Measurements from ENCODE around the gene RPLP1. TPM values are rescaled to one million over a fixed set of nuclear protein-coding genes. Genes with fewer than 3 reads are reported as not detected.

Gene RPLP1
- total RNA-seq, 1 experiment from 2014 or later, result 1,651 TPM

DNA sequence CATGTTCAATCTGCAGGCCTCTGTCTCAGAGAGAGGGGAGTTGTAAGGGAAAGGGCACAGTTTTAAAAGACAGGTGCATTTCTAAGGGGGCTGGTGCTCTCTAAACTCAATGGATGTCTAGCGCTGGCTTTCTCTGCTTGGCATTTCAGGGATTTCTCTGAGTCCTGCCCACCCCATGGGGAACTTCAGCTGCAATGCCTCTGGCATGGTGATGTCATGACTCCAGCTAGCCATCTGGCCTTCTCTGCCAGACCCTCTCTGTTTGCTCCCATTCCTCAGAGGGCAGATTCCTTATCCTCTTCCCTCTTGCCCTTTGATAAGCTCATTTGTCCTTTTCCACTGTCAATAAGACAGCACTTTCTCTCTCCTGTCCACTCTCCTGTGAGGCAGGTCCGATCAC lies 40.8 kb downstream of the RPLP1 start:
- H3K9me3 ChIP-seq (ENCODE audit: insufficient read depth, low read depth), result no peaks in the 10 kb centered on the region
- no TSS peak for BruUV-seq (replicated peaks)
- ChIA-PET POLR2A (ENCODE audit: unreplicated experiment) (interaction anchor here (0.7 kb wide), 1 partner anchor 700 kb away, joined by 6 read pairs; no protein-coding TSS in a partner anchor), CTCF (no interaction called here)
- H3K79me2 ChIP-seq (ENCODE audit: low read depth), result no peaks in the 10 kb centered on the region
- no peak overlapping the region for H2AFZ ChIP-seq
- no peak overlapping the region for H3K4me3 ChIP-seq
- H3K36me3 ChIP-seq (ENCODE audit: low read depth), result no peaks in the 10 kb centered on the region
- no peaks in the 10 kb centered on the region for H3K9me2 ChIP-seq (ENCODE audit: insufficient read depth)
- no peaks in the 10 kb centered on the region for H3F3A ChIP-seq (ENCODE audit: insufficient read depth, low read depth)
- H3K4me2 ChIP-seq, result no peak overlapping the region
- H3K27ac ChIP-seq, result no peak overlapping the region
- no peak for TF ChIP-seq EZH2 (IDR thresholded peaks at IDR 0.05; ENCODE audit: low read depth)
- TF ChIP-seq, protein P1, sequence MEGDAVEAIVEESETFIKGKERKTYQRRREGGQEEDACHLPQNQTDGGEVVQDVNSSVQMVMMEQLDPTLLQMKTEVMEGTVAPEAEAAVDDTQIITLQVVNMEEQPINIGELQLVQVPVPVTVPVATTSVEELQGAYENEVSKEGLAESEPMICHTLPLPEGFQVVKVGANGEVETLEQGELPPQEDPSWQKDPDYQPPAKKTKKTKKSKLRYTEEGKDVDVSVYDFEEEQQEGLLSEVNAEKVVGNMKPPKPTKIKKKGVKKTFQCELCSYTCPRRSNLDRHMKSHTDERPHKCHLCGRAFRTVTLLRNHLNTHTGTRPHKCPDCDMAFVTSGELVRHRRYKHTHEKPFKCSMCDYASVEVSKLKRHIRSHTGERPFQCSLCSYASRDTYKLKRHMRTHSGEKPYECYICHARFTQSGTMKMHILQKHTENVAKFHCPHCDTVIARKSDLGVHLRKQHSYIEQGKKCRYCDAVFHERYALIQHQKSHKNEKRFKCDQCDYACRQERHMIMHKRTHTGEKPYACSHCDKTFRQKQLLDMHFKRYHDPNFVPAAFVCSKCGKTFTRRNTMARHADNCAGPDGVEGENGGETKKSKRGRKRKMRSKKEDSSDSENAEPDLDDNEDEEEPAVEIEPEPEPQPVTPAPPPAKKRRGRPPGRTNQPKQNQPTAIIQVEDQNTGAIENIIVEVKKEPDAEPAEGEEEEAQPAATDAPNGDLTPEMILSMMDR (conservative IDR thresholded peaks at IDR 0.05), result no peak
- H3K27me3 ChIP-seq (ENCODE audit: insufficient read depth, low read depth), result no peaks in the 10 kb centered on the region
- no peak for DNase-seq
- H3K4me1 ChIP-seq (replicated peaks; ENCODE audit: insufficient read depth), result no peaks in the 10 kb centered on the region
- intact Hi-C loops (cut with micrococcal nuclease; ENCODE audit: unreplicated experiment), result no loop called here
- no peaks in the 10 kb centered on the region for H4K20me1 ChIP-seq (ENCODE audit: insufficient read depth)

DNA sequence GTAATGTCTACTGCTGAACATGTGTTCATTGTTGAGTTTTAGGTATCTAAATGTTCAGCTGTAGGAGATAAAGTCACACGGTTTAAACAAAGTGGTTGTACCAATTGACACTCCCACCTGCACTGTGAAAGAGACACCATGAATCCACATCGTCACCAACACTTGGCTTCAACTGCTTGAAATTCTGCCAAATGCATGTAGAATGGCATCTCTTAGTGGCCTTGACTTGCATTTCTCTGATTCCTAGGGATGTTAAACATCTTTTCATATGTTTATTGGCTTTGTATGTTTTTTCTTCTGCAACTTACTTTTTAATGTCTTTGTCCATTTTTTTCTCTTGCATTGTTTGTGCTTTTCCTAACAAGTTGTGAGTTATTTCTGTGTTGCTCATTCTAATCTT lies 43.4 kb downstream of the RPLP1 start:
- POLR2A ChIA-PET (ENCODE audit: unreplicated experiment), result no interaction called here
- TF ChIP-seq, protein P1 (conservative IDR thresholded peaks at IDR 0.05), result no peak
- no peak for TF ChIP-seq EZH2 (IDR thresholded peaks at IDR 0.05; ENCODE audit: low read depth)
- no peaks in the 10 kb centered on the region for H3K9me3 ChIP-seq (ENCODE audit: insufficient read depth, low read depth)
- H3K27ac ChIP-seq, result no peak overlapping the region
- H3K27me3 ChIP-seq (ENCODE audit: insufficient read depth, low read depth), result no peaks in the 10 kb centered on the region
- BruUV-seq (replicated peaks), result no TSS peak
- no peaks in the 10 kb centered on the region for H3K9me2 ChIP-seq (ENCODE audit: insufficient read depth)
- H3K4me3 ChIP-seq, result no peak overlapping the region
- CTCF ChIA-PET, result no interaction called here
- no peaks in the 10 kb centered on the region for H4K20me1 ChIP-seq (ENCODE audit: insufficient read depth)
- no peaks in the 10 kb centered on the region for H3K36me3 ChIP-seq (ENCODE audit: low read depth)
- H3K4me2 ChIP-seq, result no peak overlapping the region
- no peak overlapping the region for H2AFZ ChIP-seq
- intact Hi-C loops (cut with micrococcal nuclease; ENCODE audit: unreplicated experiment), result no loop called here
- H3F3A ChIP-seq (ENCODE audit: insufficient read depth, low read depth), result no peaks in the 10 kb centered on the region
- no peaks in the 10 kb centered on the region for H3K79me2 ChIP-seq (ENCODE audit: low read depth)
- no peak for DNase-seq
- no peaks in the 10 kb centered on the region for H3K4me1 ChIP-seq (replicated peaks; ENCODE audit: insufficient read depth)

DNA sequence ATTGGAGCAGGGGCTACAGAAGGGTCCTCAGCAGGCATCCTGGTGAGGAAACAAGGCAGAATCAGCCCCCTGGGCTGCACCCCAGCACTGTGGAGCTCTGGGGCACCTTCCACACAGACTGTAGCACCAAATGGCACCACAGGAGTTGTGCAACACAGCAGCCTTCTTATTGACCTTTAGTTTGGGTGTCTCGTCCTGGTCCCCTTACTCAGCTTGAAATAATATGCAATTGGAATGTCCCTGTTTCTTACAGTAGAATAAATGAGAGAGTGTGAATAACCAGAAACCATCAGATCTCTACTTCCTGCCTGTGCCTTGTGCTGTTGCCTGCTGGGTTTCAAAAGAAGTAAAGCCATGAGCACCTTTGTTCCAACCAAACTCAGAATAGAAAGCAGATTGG lies 44.5 kb downstream of the RPLP1 start:
- ChIA-PET CTCF (no interaction called here), POLR2A (ENCODE audit: unreplicated experiment) (no interaction called here)
- DNase-seq, result no peak
- Histone ChIP-seq H3K9me2 (ENCODE audit: insufficient read depth) (no peaks in the 10 kb centered on the region), H3K4me3 (no peak overlapping the region), H3K36me3 (ENCODE audit: low read depth) (no peaks in the 10 kb centered on the region), H2AFZ (no peak overlapping the region), H4K20me1 (ENCODE audit: insufficient read depth) (no peaks in the 10 kb centered on the region), H3K9me3 (ENCODE audit: insufficient read depth, low read depth) (no peaks in the 10 kb centered on the region), H3K79me2 (ENCODE audit: low read depth) (no peaks in the 10 kb centered on the region), H3K4me2 (no peak overlapping the region), H3K27ac (no peak overlapping the region), H3K4me1 (replicated peaks; ENCODE audit: insufficient read depth) (no peaks in the 10 kb centered on the region), H3F3A (ENCODE audit: insufficient read depth, low read depth) (no peaks in the 10 kb centered on the region), H3K27me3 (ENCODE audit: insufficient read depth, low read depth) (no peaks in the 10 kb centered on the region)
- BruUV-seq (replicated peaks), result no TSS peak
- intact Hi-C loops (cut with micrococcal nuclease; ENCODE audit: unreplicated experiment), result no loop called here
- TF ChIP-seq EZH2 (IDR thresholded peaks at IDR 0.05; ENCODE audit: low read depth), result no peak

DNA sequence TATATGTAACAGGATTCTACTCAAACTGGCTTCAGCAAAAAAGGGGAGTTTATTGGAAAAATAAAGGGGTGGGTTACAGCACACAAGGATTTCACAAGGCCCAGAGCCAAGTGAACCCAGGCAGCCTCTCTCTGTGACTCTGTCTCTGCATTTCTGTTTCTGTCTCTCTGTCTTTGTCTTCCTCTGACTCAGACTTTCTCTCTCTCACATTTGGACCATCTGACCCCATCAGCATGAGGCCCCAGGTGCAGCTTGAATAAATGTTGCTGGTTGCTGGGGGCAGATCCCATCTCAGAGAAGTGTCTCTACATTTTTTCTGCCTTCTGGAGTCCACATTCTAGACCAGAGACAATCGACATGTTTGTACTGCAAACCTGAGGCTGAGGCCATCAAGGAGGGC lies 45.0 kb downstream of the RPLP1 start:
- BruUV-seq (replicated peaks), result no TSS peak

More for the DNA sequence above, 45.0 kb downstream of the RPLP1 start:
- Histone ChIP-seq H4K20me1 (ENCODE audit: insufficient read depth) (no peaks in the 10 kb centered on the region), H3F3A (ENCODE audit: insufficient read depth, low read depth) (no peaks in the 10 kb centered on the region), H3K27me3 (ENCODE audit: insufficient read depth, low read depth) (no peaks in the 10 kb centered on the region), H3K4me1 (replicated peaks; ENCODE audit: insufficient read depth) (no peaks in the 10 kb centered on the region), H3K79me2 (ENCODE audit: low read depth) (no peaks in the 10 kb centered on the region), H3K27ac (no peak overlapping the region), H3K4me3 (no peak overlapping the region), H2AFZ (no peak overlapping the region), H3K9me3 (ENCODE audit: insufficient read depth, low read depth) (no peaks in the 10 kb centered on the region), H3K36me3 (ENCODE audit: low read depth) (no peaks in the 10 kb centered on the region), H3K9me2 (ENCODE audit: insufficient read depth) (no peaks in the 10 kb centered on the region), H3K4me2 (no peak overlapping the region)
- CTCF ChIA-PET, result no interaction called here
- DNase-seq, result no peak
- POLR2A ChIA-PET (ENCODE audit: unreplicated experiment), result no interaction called here
- intact Hi-C loops (cut with micrococcal nuclease; ENCODE audit: unreplicated experiment), result no loop called here
- TF ChIP-seq, protein P1 (conservative IDR thresholded peaks at IDR 0.05), result no peak
- no peak for TF ChIP-seq EZH2 (IDR thresholded peaks at IDR 0.05; ENCODE audit: low read depth)
